Lower leg skin (tissue), 3 donors: ENCODE data around the gene MCM3AP.

ENCODE experiments used
- CTCF ChIP-seq, 3 donors: fragments of 450-650 bp; IDR thresholded peaks; one replicate each; pipeline ENCODE4 v1.5.1; 2016; ENCODE audit warnings: antibody characterized with exemption in 3 of 3, mild to moderate bottlenecking in 3 of 3, moderate library complexity in 2 of 3
- POLR2A ChIP-seq, 2 donors: fragments of 450-650 bp; IDR thresholded peaks; one replicate each; pipeline ENCODE4 v1.6.1; 2016 to 2017; ENCODE audit warnings: antibody characterized with exemption in 2 of 2, mild to moderate bottlenecking in 1 of 2, moderate library complexity in 1 of 2

- TF ChIP-seq CTCF (IDR thresholded peaks at IDR 0.05) = no peak
- no peak for TF ChIP-seq POLR2A (IDR thresholded peaks at IDR 0.05)
Observed at GRCh38 chr21:46216132-46216747, 69.2 kb downstream of the MCM3AP start.
